OCI-LY3 (cell line): Measurements from ENCODE around the gene CHD5.

Experiments used
- H2AFZ ChIP-seq: fragments of 200-600, 300-600 bp; shearing (Covaris generic); 2 replicates; pipeline ENCODE4 v1.6.0; 2014; ENCODE audit warnings: antibody characterized with exemption, low read depth, low read length
- H3K27ac ChIP-seq: fragments of 200-600, 300-600 bp; sonication (generic); 2 replicates; pipeline ENCODE4 v1.5.1; 2014; ENCODE audit warnings: mild to moderate bottlenecking, low read length, moderate library complexity, mixed read lengths
- H3K27me3 ChIP-seq: fragments of 200-600, 300-600 bp; sonication (generic); 2 replicates; pipeline ENCODE4 v1.6.1; 2014; ENCODE audit warnings: low read depth, low read length, mixed read lengths
- H3K36me3 ChIP-seq: fragments of 200-600, 300-600 bp; sonication (generic); replicated peaks from 2 replicates; pipeline ENCODE3; 2014; ENCODE audit warnings: low read depth, low read length, mixed read lengths
- H3K4me1 ChIP-seq: fragments of 300-600, 200-600 bp; sonication (generic); 2 replicates; pipeline ENCODE4 v1.6.1; 2014; ENCODE audit warnings: low read length, mixed read lengths
- H3K4me2 ChIP-seq: fragments of 200-600, 300-600 bp; sonication (generic); 2 replicates; pipeline ENCODE4 v1.6.1; 2014; ENCODE audit warnings: low read length, mixed read lengths
- H3K4me3 ChIP-seq: fragments of 300-600, 200-600 bp; sonication (generic); 2 replicates; pipeline ENCODE4 v1.5.1; 2014; ENCODE audit warnings: antibody characterized with exemption, mild to moderate bottlenecking, low read length, moderate library complexity
- H3K79me2 ChIP-seq: fragments of 300-600, 200-600 bp; shearing (Covaris generic); 2 replicates; pipeline ENCODE4 v1.6.1; 2014; ENCODE audit warnings: mild to moderate bottlenecking, low read length, mixed read lengths
- H3K9ac ChIP-seq: fragments of 300-600, 200-600 bp; shearing (Covaris generic); 2 replicates; pipeline ENCODE4 v1.6.0; 2014; ENCODE audit warnings: mild to moderate bottlenecking, low read length, moderate library complexity
- H3K9me3 ChIP-seq: fragments of 200-600, 300-600 bp; shearing (Covaris generic); 2 replicates; pipeline ENCODE4 v1.6.1; 2014; ENCODE audit warnings: low read length, mixed read lengths; ENCODE audit not compliant: insufficient read depth
- H4K20me1 ChIP-seq: fragments of 200-600, 300-600 bp; sonication (generic); 2 replicates; pipeline ENCODE4 v1.6.1; 2016; ENCODE audit warnings: low read length, mixed read lengths; ENCODE audit not compliant: insufficient read depth
- CTCF ChIP-seq: fragments of 200-600, 300-600 bp; sonication (generic); IDR thresholded peaks from 2 replicates; pipeline ENCODE4 v1.5.1; 2014; ENCODE audit warnings: antibody characterized with exemption, low read length, low read depth
- EZH2phosphoT487 ChIP-seq: fragments of 200-600 bp; shearing (Covaris generic); IDR thresholded peaks from 2 replicates; pipeline ENCODE4 v1.6.1; 2018; ENCODE audit warnings: antibody characterized with exemption, mixed run types, low read depth

The CHD5 gene

GRCh38 chr1:6093071-6093470 is 87.0 kb downstream of the CHD5 start:
- H3K9me3 ChIP-seq = no peaks in the 10 kb centered on the region
- TF ChIP-seq CTCF (no peak), EZH2phosphoT487 (no peak)
- no peak overlapping the region for H3K4me3 ChIP-seq
- H3K4me2 ChIP-seq = no peak overlapping the region
- no peak overlapping the region for H2AFZ ChIP-seq
- no peaks in the 10 kb centered on the region for H3K79me2 ChIP-seq
- H4K20me1 ChIP-seq = no peaks in the 10 kb centered on the region
- H3K9ac ChIP-seq = no peak overlapping the region
- H3K27me3 ChIP-seq = no peaks in the 10 kb centered on the region
- no peak overlapping the region for H3K27ac ChIP-seq
- no peaks in the 10 kb centered on the region for H3K4me1 ChIP-seq
- no peaks in the 10 kb centered on the region for H3K36me3 ChIP-seq

- Histone ChIP-seq H3K4me3 (no peak overlapping the region), H3K27ac (no peak overlapping the region), H4K20me1 (no peaks in the 10 kb centered on the region), H3K79me2 (no peaks in the 10 kb centered on the region), H3K4me1 (no peaks in the 10 kb centered on the region), H2AFZ (no peak overlapping the region), H3K36me3 (no peaks in the 10 kb centered on the region), H3K9ac (no peak overlapping the region), H3K9me3 (no peaks in the 10 kb centered on the region), H3K4me2 (no peak overlapping the region), H3K27me3 (no peaks in the 10 kb centered on the region)
- TF ChIP-seq EZH2phosphoT487 (no peak), CTCF (no peak)
These were observed 87.9 kb downstream of the CHD5 start for GRCh38 chr1:6092211-6092610.

- Histone ChIP-seq H3K9ac (no peak overlapping the region), H3K36me3 (no peaks in the 10 kb centered on the region), H3K4me2 (no peak overlapping the region), H4K20me1 (no peaks in the 10 kb centered on the region), H3K9me3 (no peaks in the 10 kb centered on the region), H3K79me2 (no peaks in the 10 kb centered on the region), H3K27me3 (no peaks in the 10 kb centered on the region), H3K4me3 (no peak overlapping the region), H3K27ac (no peak overlapping the region), H2AFZ (no peak overlapping the region), H3K4me1 (no peaks in the 10 kb centered on the region)
- TF ChIP-seq EZH2phosphoT487 (no peak), CTCF (no peak)
These were observed 88.4 kb downstream of the CHD5 start for GRCh38 chr1:6091823-6092109.

- TF ChIP-seq CTCF = no peak
- TF ChIP-seq EZH2phosphoT487 = no peak
- H3K36me3 ChIP-seq = no peaks in the 10 kb centered on the region
- H4K20me1 ChIP-seq = no peaks in the 10 kb centered on the region
- no peak overlapping the region for H3K4me3 ChIP-seq
- no peaks in the 10 kb centered on the region for H3K79me2 ChIP-seq
- H3K27me3 ChIP-seq = no peaks in the 10 kb centered on the region
- H2AFZ ChIP-seq = no peak overlapping the region
- no peaks in the 10 kb centered on the region for H3K4me1 ChIP-seq
- H3K9ac ChIP-seq = no peak overlapping the region
- H3K4me2 ChIP-seq = no peak overlapping the region
- no peaks in the 10 kb centered on the region for H3K9me3 ChIP-seq
- H3K27ac ChIP-seq = no peak overlapping the region
These were observed 88.9 kb downstream of the CHD5 start for GRCh38 chr1:6090996-6091822.
